Glutamatergic neuron (in vitro differentiated cells): ENCODE measurements around the gene PCDHGB7. TPM values are rescaled to one million over a fixed set of nuclear protein-coding genes. Genes with fewer than 3 reads are reported as not detected.
A peak's percentile ranks its signal among the peaks of the same experiment; 100 is the strongest.
"Not testable (repeated sequence)": the region's sequence is repeated elsewhere in the genome, so short reads cannot be mapped to it uniquely, and the experiment has no call there.

Source experiments
- DNase-seq: peaks from one replicate; pipeline ENCODE4 v3.0.0; 2022
- H3K27ac Mint-ChIP-seq: one replicate; pipeline ENCODE4 v1.8.0; 2020; ENCODE audit warnings: mild to moderate bottlenecking, mixed read lengths, inconsistent platforms; ENCODE audit not compliant: unreplicated experiment
- H3K27me3 Mint-ChIP-seq: one replicate; pipeline ENCODE4 v1.8.0; 2020; ENCODE audit warnings: mild to moderate bottlenecking, moderate library complexity, mixed read lengths, inconsistent platforms; ENCODE audit not compliant: unreplicated experiment
- H3K36me3 Mint-ChIP-seq: one replicate; pipeline ENCODE4 v1.8.0; 2020; ENCODE audit warnings: mild to moderate bottlenecking, mixed read lengths, inconsistent platforms; ENCODE audit not compliant: unreplicated experiment
- H3K4me1 Mint-ChIP-seq: one replicate; pipeline ENCODE4 v1.8.0; 2020; ENCODE audit warnings: mild to moderate bottlenecking, low read depth, mixed read lengths, inconsistent platforms; ENCODE audit not compliant: unreplicated experiment
- H3K4me3 Mint-ChIP-seq: one replicate; pipeline ENCODE4 v1.8.0; 2020; ENCODE audit warnings: mild to moderate bottlenecking, mixed read lengths, inconsistent platforms; ENCODE audit not compliant: unreplicated experiment
- H3K9me3 Mint-ChIP-seq: one replicate; pipeline ENCODE4 v1.8.0; 2020; ENCODE audit warnings: mild to moderate bottlenecking, moderate library complexity, mixed read lengths, inconsistent platforms; ENCODE audit not compliant: unreplicated experiment
- long read RNA-seq: library from polyadenylated mRNA; unstranded; transcript quantifications from one replicate; pipeline ENCODE4 v2.0.0, GENCODE V29; 2020; ENCODE audit not compliant: unreplicated experiment
- total RNA-seq: library from RNA; stranded (reverse); fragmentation: NEBNext Ultra II Directional; extraction: Animal tissue kit (Norgen Biotek cat#: 25700); gene quantifications from one replicate; pipeline ENCODE4 v1.2.1, GENCODE V29; 2021; ENCODE audit not compliant: unreplicated experiment
- TF ChIP-seq, protein P1 (sequence below): fragments of 200-600 bp; sonication (generic); IDR thresholded peaks from one replicate; pipeline ENCODE4 v1.5.0; 2021; ENCODE audit not compliant: partially characterized antibody, unreplicated experiment

PCDHGB7 gene
- 38.6 TPM for total RNA-seq
- long read RNA-seq, full-length matches to known transcripts = 1 of 1 reads
- long read RNA-seq, partial matches to known transcripts = 0 of 1 reads
- long read RNA-seq, other reads (novel, unspliced or antisense) = 0 of 1 reads

DNA sequence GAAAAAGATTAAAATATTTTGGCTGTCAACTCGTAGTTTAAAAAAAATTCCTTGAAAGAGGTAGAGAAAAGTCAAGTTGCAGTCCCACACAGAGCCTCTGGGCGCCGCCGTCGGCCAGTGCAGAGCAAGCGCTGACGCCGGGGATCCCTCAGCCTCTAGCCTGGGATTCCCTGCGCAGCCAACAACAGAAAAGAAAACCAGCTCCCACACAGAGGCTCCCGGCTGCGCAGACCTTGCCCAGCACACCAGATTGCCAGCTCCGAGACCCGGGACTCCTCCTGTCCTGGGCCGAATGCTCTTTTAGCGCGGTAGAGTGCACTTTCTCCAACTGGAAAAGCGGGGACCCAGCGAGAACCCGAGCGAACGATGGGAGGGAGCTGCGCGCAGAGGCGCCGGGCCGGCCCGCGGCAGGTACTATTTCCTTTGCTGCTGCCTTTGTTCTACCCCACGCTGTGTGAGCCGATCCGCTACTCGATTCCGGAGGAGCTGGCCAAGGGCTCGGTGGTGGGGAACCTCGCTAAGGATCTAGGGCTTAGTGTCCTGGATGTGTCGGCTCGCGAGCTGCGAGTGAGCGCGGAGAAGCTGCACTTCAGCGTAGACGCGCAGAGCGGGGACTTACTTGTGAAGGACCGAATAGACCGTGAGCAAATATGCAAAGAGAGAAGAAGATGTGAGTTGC lies at the start of gene PCDHGB7:
Gene PCDHGB7, plus strand, starts transcription at position 184 of the 679 bp plus-strand sequence. Its CDS starts 183 bp downstream, at position 367.
- H3K36me3 Mint-ChIP-seq = peaks cover 81% of the 10 kb centered on the region
- peak within 1 kb of the TSS; percentile 94 for H3K27ac Mint-ChIP-seq
- peak; percentile 74 for DNase-seq
- peaks cover 30% of the 10 kb centered on the region for H3K27me3 Mint-ChIP-seq
- peak within 1 kb of the TSS; percentile 92 for H3K4me3 Mint-ChIP-seq
- not testable (repeated sequence) for H3K4me1 Mint-ChIP-seq
- TF ChIP-seq, protein P1, sequence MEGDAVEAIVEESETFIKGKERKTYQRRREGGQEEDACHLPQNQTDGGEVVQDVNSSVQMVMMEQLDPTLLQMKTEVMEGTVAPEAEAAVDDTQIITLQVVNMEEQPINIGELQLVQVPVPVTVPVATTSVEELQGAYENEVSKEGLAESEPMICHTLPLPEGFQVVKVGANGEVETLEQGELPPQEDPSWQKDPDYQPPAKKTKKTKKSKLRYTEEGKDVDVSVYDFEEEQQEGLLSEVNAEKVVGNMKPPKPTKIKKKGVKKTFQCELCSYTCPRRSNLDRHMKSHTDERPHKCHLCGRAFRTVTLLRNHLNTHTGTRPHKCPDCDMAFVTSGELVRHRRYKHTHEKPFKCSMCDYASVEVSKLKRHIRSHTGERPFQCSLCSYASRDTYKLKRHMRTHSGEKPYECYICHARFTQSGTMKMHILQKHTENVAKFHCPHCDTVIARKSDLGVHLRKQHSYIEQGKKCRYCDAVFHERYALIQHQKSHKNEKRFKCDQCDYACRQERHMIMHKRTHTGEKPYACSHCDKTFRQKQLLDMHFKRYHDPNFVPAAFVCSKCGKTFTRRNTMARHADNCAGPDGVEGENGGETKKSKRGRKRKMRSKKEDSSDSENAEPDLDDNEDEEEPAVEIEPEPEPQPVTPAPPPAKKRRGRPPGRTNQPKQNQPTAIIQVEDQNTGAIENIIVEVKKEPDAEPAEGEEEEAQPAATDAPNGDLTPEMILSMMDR = peak; percentile 53
- peaks cover 69% of the 10 kb centered on the region for H3K9me3 Mint-ChIP-seq

DNA sequence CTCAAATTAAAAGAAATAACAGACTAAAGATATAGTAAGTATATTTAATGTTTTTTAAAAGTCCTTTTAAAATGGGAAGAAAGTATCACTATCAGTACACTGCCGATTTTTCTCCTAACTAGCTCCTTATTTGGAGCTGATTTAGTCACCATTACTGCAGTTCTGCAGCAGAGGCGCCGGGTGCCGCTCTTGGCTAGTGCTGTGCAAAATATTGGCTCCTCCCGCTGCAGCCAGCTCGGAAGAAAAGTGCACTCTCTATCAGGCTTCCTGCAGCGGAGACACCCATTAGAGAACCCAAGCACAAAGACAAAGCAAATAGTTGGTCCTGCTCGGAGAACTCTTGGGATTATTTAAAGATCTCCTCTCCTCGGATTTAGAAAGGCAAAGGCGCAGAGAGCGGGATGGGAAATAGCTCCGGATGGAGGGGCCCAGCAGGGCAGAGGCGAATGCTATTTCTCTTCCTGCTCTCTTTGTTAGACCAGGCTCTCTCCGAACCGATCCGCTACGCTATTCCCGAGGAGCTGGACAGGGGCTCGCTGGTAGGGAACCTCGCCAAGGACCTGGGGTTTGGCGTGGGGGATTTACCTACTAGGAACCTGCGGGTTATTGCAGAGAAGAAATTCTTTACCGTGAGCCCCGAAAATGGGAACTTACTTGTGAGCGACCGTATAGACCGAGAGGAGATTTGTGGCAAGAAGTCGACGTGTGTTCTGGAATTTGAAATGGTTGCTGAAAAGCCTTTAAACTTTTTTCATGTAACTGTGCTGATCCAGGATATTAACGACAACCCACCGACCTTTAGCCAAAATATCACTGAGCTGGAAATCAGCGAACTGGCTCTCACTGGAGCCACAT lies 47.3 kb upstream of the PCDHGB7 start, which contains the start of gene PCDHGB3:
Gene PCDHGB3, plus strand, starts transcription at position 249 of the 855 bp plus-strand sequence. Its CDS starts 153 bp downstream, at position 402.
- H3K9me3 Mint-ChIP-seq = peaks cover 22% of the 10 kb centered on the region
- TF ChIP-seq, protein P1 = no peak
- no peak within 1 kb of the TSS for H3K27ac Mint-ChIP-seq

DNA sequence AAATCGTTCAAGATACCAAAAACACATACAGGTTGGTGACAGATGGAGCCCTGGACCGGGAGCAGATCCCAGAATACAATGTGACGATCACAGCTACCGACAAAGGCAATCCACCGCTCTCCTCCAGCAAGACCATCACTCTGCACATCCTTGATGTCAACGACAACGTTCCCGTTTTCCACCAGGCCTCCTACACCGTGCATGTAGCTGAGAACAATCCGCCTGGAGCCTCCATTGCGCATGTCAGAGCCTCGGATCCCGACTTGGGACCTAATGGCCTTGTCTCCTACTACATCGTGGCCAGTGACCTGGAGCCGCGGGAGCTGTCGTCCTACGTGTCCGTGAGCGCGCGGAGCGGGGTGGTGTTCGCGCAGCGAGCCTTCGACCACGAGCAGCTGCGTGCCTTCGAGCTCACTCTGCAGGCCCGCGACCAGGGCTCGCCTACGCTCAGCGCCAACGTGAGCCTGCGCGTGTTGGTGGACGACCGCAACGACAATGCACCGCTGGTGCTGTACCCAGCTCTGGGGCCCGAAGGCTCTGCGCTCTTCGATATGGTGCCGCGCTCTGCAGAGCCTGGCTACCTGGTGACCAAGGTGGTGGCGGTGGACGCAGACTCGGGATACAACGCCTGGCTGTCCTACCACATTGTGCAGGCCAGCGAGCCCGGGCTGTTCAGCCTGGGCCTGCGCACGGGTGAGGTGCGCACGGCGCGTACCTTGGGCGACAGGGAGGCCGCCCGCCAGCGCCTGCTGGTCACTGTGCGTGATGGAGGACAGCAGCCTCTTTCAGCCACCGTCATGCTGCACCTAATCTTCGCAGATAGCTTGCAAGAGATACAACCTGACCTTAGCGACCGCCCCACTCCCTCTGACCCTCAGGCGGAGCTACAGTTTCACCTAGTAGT lies 45.7 kb upstream of the PCDHGB7 start:
- H3K27me3 Mint-ChIP-seq = no peaks in the 10 kb centered on the region
- H3K36me3 Mint-ChIP-seq = peaks cover 53% of the 10 kb centered on the region
- H3K27ac Mint-ChIP-seq = no peak overlapping the region
- no peak for DNase-seq
- H3K4me1 Mint-ChIP-seq = no peaks in the 10 kb centered on the region
- TF ChIP-seq, protein P1 = no peak
- peaks cover 18% of the 10 kb centered on the region for H3K9me3 Mint-ChIP-seq
- no peak overlapping the region for H3K4me3 Mint-ChIP-seq

More for the DNA sequence above, 47.3 kb upstream of the PCDHGB7 start, which contains the start of gene PCDHGB3:
- Mint-ChIP-seq H3K4me3 (no peak within 1 kb of the TSS), H3K36me3 (peaks cover 51% of the 10 kb centered on the region), H3K4me1 (no peaks in the 10 kb centered on the region), H3K27me3 (no peaks in the 10 kb centered on the region)
- no peak for DNase-seq

DNA sequence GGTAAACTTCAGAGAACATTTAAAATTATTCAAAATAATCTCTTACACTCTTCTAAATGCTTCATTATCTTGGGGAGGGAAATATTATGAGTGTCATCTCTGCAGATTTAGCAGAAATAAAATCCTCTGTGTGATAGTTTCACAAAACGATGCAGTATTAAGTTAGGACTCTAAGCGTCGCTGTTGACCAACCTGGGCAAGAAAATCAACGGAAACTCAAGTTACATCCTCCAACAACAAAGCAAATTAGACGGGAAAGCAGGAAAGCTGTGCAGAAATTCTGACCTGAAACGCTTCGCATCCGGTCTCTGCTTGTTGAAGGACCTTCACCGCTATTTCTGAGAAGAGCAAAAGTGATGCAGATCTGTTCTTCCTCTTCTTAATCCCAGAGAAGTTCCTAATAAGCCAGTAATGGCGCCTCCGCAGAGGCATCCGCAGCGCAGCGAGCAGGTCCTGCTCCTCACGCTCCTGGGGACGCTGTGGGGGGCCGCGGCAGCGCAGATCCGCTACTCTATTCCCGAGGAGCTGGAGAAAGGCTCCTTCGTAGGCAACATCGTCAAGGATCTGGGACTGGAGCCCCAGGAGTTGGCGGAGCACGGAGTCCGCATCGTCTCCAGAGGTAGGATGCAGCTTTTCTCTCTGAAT lies 43.7 kb upstream of the PCDHGB7 start, which contains the start of gene PCDHGA6:
Gene PCDHGA6, plus strand, starts transcription at position 219 of the 645 bp plus-strand sequence. Its CDS starts 193 bp downstream, at position 412.
- Mint-ChIP-seq H3K27ac (no peak within 1 kb of the TSS), H3K36me3 (peaks cover 55% of the 10 kb centered on the region), H3K9me3 (peaks cover 21% of the 10 kb centered on the region), H3K27me3 (no peaks in the 10 kb centered on the region), H3K4me3 (peak within 1 kb of the TSS; percentile 25), H3K4me1 (no peaks in the 10 kb centered on the region)
- TF ChIP-seq, protein P1 = no peak
- no peak for DNase-seq
